Thoracic aorta (tissue), 2 donors: ENCODE data around the gene ATG4D. TPM values are rescaled to one million over a fixed set of nuclear protein-coding genes. Genes with fewer than 3 reads are reported as not detected.
"Not testable (repeated sequence)": the region's sequence is repeated elsewhere in the genome, so short reads cannot be mapped to it uniquely, and the experiment has no call there.

ENCODE experiments used
- ATAC-seq: fragments of 150-250 bp; one replicate; pipeline ENCODE4 v1.8.0; 2017; ENCODE audit warnings: low read depth; ENCODE audit not compliant: insufficient number of reproducible peaks, low FRiP score
- DNase-seq: peaks from one replicate; pipeline ENCODE4 v3.0.0-alpha.2; 2020; ENCODE audit warnings: low spot score
- H3K27ac ChIP-seq, 2 donors: fragments of 200-600 bp; sonication (generic); 1 replicate in 1 of 2; 2 replicates in 1 of 2; pipeline ENCODE4 v1.5.1; 2016; ENCODE audit warnings: mild to moderate bottlenecking in 2 of 2, moderate library complexity in 2 of 2
- H3K27me3 ChIP-seq: fragments of 200-600 bp; sonication (generic); replicated peaks from 2 replicates; pipeline ENCODE4 v1.6.0; 2016; ENCODE audit warnings: mild to moderate bottlenecking; ENCODE audit not compliant: insufficient read depth
- H3K36me3 ChIP-seq: fragments of 200-600 bp; sonication (generic); one replicate; pipeline ENCODE4 v1.5.1; 2016
- H3K4me1 ChIP-seq, 2 donors: fragments of 200-600 bp; sonication (generic); 1 replicate in 1 of 2; 2 replicates in 1 of 2; pipeline versions ENCODE4 v1.5.1 to v1.6.0; 2016; ENCODE audit warnings: low read depth in 2 of 2, mild to moderate bottlenecking in 1 of 2; ENCODE audit not compliant: control insufficient read depth in 1 of 2
- H3K4me3 ChIP-seq: fragments of 200-600 bp; sonication (generic); 2 replicates; pipeline ENCODE4 v1.5.1; 2016; ENCODE audit warnings: mild to moderate bottlenecking
- H3K9me3 ChIP-seq: fragments of 200-600 bp; sonication (generic); 2 replicates; pipeline ENCODE4 v1.5.1; 2016
- total RNA-seq, 2 donors: library from RNA; depleted of rRNA; stranded (reverse); fragments of >200 nt; gene quantifications; one replicate each; pipeline versions ENCODE4 v1.1.0 to v1.2.3, GENCODE V29; 2016
- TF ChIP-seq, protein P1 (sequence below): fragments of 200-600 bp; sonication (generic); IDR thresholded peaks from one replicate; pipeline ENCODE4 v1.5.1; 2019; ENCODE audit warnings: antibody characterized with exemption

ATG4D gene
- total RNA-seq, 2 donors from 2014 or later, result 17.1 to 30.5 TPM

DNA sequence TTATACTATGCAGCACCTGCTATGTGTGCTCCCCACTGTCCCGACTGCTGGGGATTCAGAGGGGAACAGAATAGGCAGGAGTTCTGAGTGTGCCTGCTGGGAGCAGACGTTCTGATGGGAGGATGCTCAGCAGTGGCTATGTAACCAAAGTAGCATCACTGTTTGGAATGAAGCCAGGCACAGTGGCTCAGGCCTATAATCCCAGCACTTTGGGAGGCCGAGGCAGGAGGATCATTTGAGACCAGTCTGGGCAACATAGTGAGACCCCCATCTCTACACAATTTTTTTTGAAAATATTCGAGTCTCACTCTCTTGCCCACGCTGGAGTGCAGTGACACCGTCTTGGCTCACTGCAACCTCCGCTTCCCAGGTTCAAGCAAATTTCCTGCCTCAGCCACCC lies 6.0 kb downstream of the ATG4D start:
- Histone ChIP-seq H3K4me1 (peaks cover 5 to 7% of the 10 kb centered on the region in 2 donors), H3K4me3 (no peak overlapping the region), H3K9me3 (no peaks in the 10 kb centered on the region), H3K27me3 (no peaks in the 10 kb centered on the region), H3K27ac (no peak overlapping the region), H3K36me3 (peaks cover 41% of the 10 kb centered on the region)
- ATAC-seq (no peak), DNase-seq (no peak)
- TF ChIP-seq, protein P1, sequence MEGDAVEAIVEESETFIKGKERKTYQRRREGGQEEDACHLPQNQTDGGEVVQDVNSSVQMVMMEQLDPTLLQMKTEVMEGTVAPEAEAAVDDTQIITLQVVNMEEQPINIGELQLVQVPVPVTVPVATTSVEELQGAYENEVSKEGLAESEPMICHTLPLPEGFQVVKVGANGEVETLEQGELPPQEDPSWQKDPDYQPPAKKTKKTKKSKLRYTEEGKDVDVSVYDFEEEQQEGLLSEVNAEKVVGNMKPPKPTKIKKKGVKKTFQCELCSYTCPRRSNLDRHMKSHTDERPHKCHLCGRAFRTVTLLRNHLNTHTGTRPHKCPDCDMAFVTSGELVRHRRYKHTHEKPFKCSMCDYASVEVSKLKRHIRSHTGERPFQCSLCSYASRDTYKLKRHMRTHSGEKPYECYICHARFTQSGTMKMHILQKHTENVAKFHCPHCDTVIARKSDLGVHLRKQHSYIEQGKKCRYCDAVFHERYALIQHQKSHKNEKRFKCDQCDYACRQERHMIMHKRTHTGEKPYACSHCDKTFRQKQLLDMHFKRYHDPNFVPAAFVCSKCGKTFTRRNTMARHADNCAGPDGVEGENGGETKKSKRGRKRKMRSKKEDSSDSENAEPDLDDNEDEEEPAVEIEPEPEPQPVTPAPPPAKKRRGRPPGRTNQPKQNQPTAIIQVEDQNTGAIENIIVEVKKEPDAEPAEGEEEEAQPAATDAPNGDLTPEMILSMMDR, result no peak

DNA sequence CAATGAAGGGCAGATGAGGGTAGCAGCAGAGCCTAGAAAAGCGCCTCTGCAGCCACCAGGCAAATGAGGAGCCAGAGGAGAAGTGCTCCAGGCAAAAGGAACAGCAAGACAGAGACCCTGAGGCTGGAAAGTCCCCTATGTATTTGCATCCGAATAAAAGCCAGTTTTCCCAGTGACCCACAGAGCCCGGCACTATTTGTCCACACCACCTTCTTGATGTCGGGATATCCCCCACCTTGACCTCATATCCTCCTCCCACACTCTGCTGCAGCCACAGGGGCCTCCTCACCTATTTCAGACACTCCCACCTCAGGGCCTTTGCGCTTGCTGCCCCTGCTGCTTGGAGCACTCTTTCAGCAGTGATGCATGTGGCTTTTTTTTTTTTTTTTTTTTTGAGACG lies 6.6 kb downstream of the ATG4D start:
- Histone ChIP-seq H3K4me1 (peaks cover under 1 to 1% of the 10 kb centered on the region in 2 donors), H3K36me3 (peaks cover 41% of the 10 kb centered on the region), H3K27ac (no peak overlapping the region), H3K27me3 (no peaks in the 10 kb centered on the region), H3K9me3 (no peaks in the 10 kb centered on the region), H3K4me3 (no peak overlapping the region)
- DNase-seq (no peak), ATAC-seq (no peak)
- TF ChIP-seq, protein P1, result no peak

DNA sequence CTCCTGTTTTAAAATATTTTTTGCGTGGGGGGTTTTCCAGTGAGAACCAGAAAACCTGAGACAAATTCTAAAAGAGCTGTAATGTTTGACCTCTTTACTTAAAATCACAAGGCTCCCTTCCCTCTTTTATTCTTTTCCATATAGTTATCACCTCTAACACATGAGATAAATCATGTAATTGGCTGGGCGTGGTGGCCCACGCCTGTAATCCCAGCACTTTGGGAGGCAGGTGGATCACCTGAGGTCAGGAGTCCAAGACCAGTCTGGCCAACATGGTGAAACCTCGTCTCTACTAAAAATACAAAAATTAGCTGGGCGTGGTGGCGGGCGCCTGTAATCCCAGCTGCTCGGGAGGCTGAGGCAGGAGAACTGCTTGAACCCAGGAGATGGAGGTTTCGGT lies 7.3 kb downstream of the ATG4D start:
- peaks cover 41% of the 10 kb centered on the region for H3K36me3 ChIP-seq
- not testable (repeated sequence) for ATAC-seq, H3K27ac ChIP-seq, H3K4me3 ChIP-seq, H3K9me3 ChIP-seq, H3K4me1 ChIP-seq, DNase-seq, H3K27me3 ChIP-seq

DNA sequence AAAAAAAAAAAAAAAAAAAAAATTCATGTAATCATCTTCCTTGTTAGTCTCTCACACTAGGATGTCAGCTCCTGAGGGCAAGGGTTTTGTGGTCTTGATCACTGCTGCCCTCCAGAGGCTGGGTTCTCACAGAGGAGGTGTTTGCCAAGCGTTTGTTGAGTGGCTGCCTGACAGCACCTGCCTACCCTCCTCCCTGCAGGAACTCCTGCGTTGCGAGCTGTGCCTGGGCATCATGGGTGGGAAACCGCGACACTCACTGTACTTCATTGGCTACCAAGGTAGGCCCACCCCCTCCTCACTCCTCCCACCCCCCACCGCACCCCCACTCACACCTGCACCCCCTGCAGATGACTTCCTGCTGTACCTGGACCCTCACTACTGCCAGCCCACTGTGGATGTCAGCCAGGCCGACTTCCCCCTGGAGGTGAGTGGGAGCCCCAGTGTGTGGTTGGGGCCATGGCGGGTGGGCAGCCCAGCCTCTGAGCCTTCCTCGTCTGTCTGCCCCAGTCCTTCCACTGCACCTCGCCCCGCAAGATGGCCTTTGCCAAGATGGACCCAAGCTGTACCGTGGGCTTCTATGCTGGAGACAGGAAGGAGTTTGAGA lies 8.1 kb downstream of the ATG4D start:
- Histone ChIP-seq H3K4me3 (no peak overlapping the region), H3K4me1 (no peaks in the 10 kb centered on the region), H3K9me3 (no peaks in the 10 kb centered on the region), H3K27me3 (no peaks in the 10 kb centered on the region), H3K36me3 (peaks cover 49% of the 10 kb centered on the region), H3K27ac (no peak overlapping the region)
- ATAC-seq (no peak), DNase-seq (no peak)
- TF ChIP-seq, protein P1, result no peak

GRCh38 chr19:10552510-10553053 lies 8.9 kb downstream of the ATG4D start:
- no peak for ATAC-seq

More at GRCh38 chr19:10552510-10553053, 8.9 kb downstream of the ATG4D start:
- TF ChIP-seq, protein P1, result no peak
- DNase-seq, result no peak
- H3K27me3 ChIP-seq, result no peaks in the 10 kb centered on the region
- H3K36me3 ChIP-seq, result peaks cover 51% of the 10 kb centered on the region
- no peak overlapping the region for H3K27ac ChIP-seq
- H3K9me3 ChIP-seq, result no peaks in the 10 kb centered on the region
- H3K4me1 ChIP-seq, result no peaks in the 10 kb centered on the region
- H3K4me3 ChIP-seq, result no peak overlapping the region
